ENCODE results near the gene CCDC6.

Gene CCDC6

GRCh38 chr10:59781511-59781910, 124.8 kb downstream of the CCDC6 start:
- Histone ChIP-seq H3K27me3 (ENCODE audit: control insufficient read depth, insufficient read depth, low read length, poor library complexity, severe bottlenecking) (no peaks in the 10 kb centered on the region), H3K27ac (ENCODE audit: insufficient read depth, low read depth, low read length, poor library complexity, severe bottlenecking) (no peak overlapping the region), H3K36me3 (ENCODE audit: control insufficient read depth, insufficient read depth, low read length) (no peaks in the 10 kb centered on the region), H3K9me3 (ENCODE audit: control insufficient read depth, low read length) (no peaks in the 10 kb centered on the region), H3K4me3 (ENCODE audit: insufficient read depth, low read depth, low read length) (no peak overlapping the region), H3K4me1 (ENCODE audit: control insufficient read depth, insufficient read depth, low read length) (no peaks in the 10 kb centered on the region)
- 83 to 90% methylated on average over 8 of the region's 8 CpGs for WGBS, 2 experiments

DNA sequence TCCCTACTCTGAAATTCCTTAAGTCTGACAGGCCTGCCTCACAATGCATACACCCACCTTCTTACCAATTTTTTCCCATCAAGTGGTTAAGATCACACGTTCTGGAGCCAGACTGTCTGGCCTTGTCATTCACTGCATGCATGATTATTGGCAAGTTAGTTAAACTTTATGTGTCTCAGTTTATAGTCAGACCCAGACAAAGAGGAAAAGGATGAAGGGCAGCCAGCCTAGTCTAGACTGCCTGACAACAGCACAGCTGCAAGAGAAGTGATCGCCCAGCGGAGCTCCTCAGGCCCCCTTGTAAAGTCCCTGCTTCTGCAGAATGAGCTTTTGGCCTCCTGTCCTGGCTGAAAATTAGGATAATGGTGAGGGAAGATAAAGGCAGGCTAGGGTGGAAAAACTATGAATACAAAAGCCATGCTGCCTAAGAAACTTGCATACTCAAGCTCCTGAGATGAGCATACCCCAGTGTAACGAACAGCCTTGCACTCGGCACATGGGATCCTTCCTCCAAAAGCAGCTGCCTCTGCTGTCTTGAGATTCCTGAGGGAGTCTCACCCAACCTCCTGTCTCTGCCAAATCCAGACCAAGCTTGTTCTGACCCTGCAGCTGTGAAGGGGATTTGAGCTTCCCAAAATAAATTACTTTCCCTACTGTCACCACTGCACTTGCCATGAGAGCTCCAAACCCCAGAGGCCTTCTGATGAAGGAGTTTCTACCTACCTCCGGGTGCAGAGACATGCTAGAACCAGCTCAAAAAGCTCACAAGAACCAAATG, 126.4 kb downstream of the CCDC6 start:
- H3K9me3 ChIP-seq (ENCODE audit: control insufficient read depth, low read length) = no peaks in the 10 kb centered on the region
- H3K4me3 ChIP-seq (ENCODE audit: insufficient read depth, low read depth, low read length) = no peak overlapping the region
- H3K4me1 ChIP-seq (ENCODE audit: control insufficient read depth, insufficient read depth, low read length) = no peaks in the 10 kb centered on the region
- 93 to 94% methylated on average over 6 of the region's 6 CpGs for WGBS, 2 experiments
- H3K27ac ChIP-seq (ENCODE audit: insufficient read depth, low read depth, low read length, poor library complexity, severe bottlenecking) = no peak overlapping the region
- H3K36me3 ChIP-seq (ENCODE audit: control insufficient read depth, insufficient read depth, low read length) = no peaks in the 10 kb centered on the region
- H3K27me3 ChIP-seq (ENCODE audit: control insufficient read depth, insufficient read depth, low read length, poor library complexity, severe bottlenecking) = no peaks in the 10 kb centered on the region

- 90 to 93% methylated on average over 6 of the region's 6 CpGs for WGBS, 2 experiments
- Histone ChIP-seq H3K4me1 (ENCODE audit: control insufficient read depth, insufficient read depth, low read length) (no peaks in the 10 kb centered on the region), H3K9me3 (ENCODE audit: control insufficient read depth, low read length) (no peaks in the 10 kb centered on the region), H3K36me3 (ENCODE audit: control insufficient read depth, insufficient read depth, low read length) (no peaks in the 10 kb centered on the region), H3K27ac (ENCODE audit: insufficient read depth, low read depth, low read length, poor library complexity, severe bottlenecking) (no peak overlapping the region), H3K4me3 (ENCODE audit: insufficient read depth, low read depth, low read length) (no peak overlapping the region), H3K27me3 (ENCODE audit: control insufficient read depth, insufficient read depth, low read length, poor library complexity, severe bottlenecking) (no peaks in the 10 kb centered on the region)
These were observed 131.9 kb downstream of the CCDC6 start for GRCh38 chr10:59774451-59774850.

GRCh38 chr10:59773088-59773487, 133.3 kb downstream of the CCDC6 start:
- Histone ChIP-seq H3K4me3 (ENCODE audit: insufficient read depth, low read depth, low read length) (no peak overlapping the region), H3K9me3 (ENCODE audit: control insufficient read depth, low read length) (no peaks in the 10 kb centered on the region), H3K27ac (ENCODE audit: insufficient read depth, low read depth, low read length, poor library complexity, severe bottlenecking) (no peak overlapping the region), H3K4me1 (ENCODE audit: control insufficient read depth, insufficient read depth, low read length) (no peaks in the 10 kb centered on the region), H3K36me3 (ENCODE audit: control insufficient read depth, insufficient read depth, low read length) (no peaks in the 10 kb centered on the region), H3K27me3 (ENCODE audit: control insufficient read depth, insufficient read depth, low read length, poor library complexity, severe bottlenecking) (no peaks in the 10 kb centered on the region)
- 92 to 97% methylated on average over 2 of the region's 2 CpGs for WGBS, 2 experiments

GRCh38 chr10:59771162-59771807, 135.1 kb downstream of the CCDC6 start:
- no peak overlapping the region for H3K4me3 ChIP-seq (ENCODE audit: insufficient read depth, low read depth, low read length)
- 85 to 90% methylated on average over 7 of the region's 7 CpGs for WGBS, 2 experiments

DNA sequence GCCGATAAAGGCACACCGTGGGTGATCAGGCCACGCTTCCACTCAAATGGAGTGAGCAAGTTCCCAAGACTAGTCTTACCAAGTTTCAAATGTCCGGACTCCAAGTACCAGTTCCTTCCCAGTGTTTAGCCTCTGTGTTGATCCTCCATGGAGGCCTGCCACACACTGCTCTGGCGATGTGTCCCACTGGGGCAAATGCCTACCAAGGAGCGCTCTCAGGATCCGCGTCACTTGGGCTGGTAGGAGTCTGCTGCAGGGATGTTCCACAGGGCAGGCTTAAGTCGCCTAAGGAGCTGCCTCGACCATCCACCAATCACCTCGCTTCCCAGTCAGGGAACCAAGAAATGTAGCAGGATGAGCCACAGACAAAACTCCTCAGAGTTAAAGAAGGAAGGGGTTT, 135.7 kb downstream of the CCDC6 start:
- WGBS, 2 experiments = 96 to 97% methylated on average over 11 of the region's 11 CpGs
- H3K4me1 ChIP-seq (ENCODE audit: control insufficient read depth, insufficient read depth, low read length) = no peaks in the 10 kb centered on the region
- H3K27ac ChIP-seq (ENCODE audit: insufficient read depth, low read depth, low read length, poor library complexity, severe bottlenecking) = no peak overlapping the region
- no peaks in the 10 kb centered on the region for H3K9me3 ChIP-seq (ENCODE audit: control insufficient read depth, low read length)
- H3K27me3 ChIP-seq (ENCODE audit: control insufficient read depth, insufficient read depth, low read length, poor library complexity, severe bottlenecking) = no peaks in the 10 kb centered on the region
- H3K4me3 ChIP-seq (ENCODE audit: insufficient read depth, low read depth, low read length) = no peak overlapping the region
- no peaks in the 10 kb centered on the region for H3K36me3 ChIP-seq (ENCODE audit: control insufficient read depth, insufficient read depth, low read length)

More at GRCh38 chr10:59771162-59771807, 135.1 kb downstream of the CCDC6 start:
- no peaks in the 10 kb centered on the region for H3K4me1 ChIP-seq (ENCODE audit: control insufficient read depth, insufficient read depth, low read length)
- no peaks in the 10 kb centered on the region for H3K9me3 ChIP-seq (ENCODE audit: control insufficient read depth, low read length)
- H3K36me3 ChIP-seq (ENCODE audit: control insufficient read depth, insufficient read depth, low read length) = no peaks in the 10 kb centered on the region
- no peak overlapping the region for H3K27ac ChIP-seq (ENCODE audit: insufficient read depth, low read depth, low read length, poor library complexity, severe bottlenecking)
- H3K27me3 ChIP-seq (ENCODE audit: control insufficient read depth, insufficient read depth, low read length, poor library complexity, severe bottlenecking) = no peaks in the 10 kb centered on the region

- Histone ChIP-seq H3K9me3 (ENCODE audit: control insufficient read depth, low read length) (no peaks in the 10 kb centered on the region), H3K4me1 (ENCODE audit: control insufficient read depth, insufficient read depth, low read length) (no peaks in the 10 kb centered on the region), H3K27ac (ENCODE audit: insufficient read depth, low read depth, low read length, poor library complexity, severe bottlenecking) (no peak overlapping the region), H3K36me3 (ENCODE audit: control insufficient read depth, insufficient read depth, low read length) (no peaks in the 10 kb centered on the region), H3K4me3 (ENCODE audit: insufficient read depth, low read depth, low read length) (no peak overlapping the region), H3K27me3 (ENCODE audit: control insufficient read depth, insufficient read depth, low read length, poor library complexity, severe bottlenecking) (no peaks in the 10 kb centered on the region)
- WGBS, 2 experiments = 52 to 59% methylated on average over 2 of the region's 2 CpGs
These were observed 143.9 kb downstream of the CCDC6 start for GRCh38 chr10:59762505-59762904.

DNA sequence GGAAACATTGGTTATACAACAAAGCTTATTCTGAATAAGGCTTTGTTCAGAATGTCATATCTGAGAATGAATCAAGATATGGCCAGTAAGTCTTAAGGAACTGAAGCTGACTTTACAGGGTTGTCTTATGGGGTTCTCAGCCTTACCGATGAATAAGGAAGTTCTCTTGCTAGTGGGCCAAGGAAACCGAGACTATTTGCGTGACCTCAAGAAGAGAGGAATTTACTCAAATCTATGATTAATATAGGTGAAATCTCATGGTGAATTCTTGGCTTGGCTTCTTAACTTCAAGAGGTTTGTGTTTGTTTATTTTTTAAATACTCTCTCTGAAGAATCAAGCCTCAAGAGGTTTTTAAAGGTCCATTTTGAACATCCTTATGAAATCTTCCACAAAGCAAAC, 148.4 kb downstream of the CCDC6 start:
- no peaks in the 10 kb centered on the region for H3K27me3 ChIP-seq (ENCODE audit: control insufficient read depth, insufficient read depth, low read length, poor library complexity, severe bottlenecking)
- no peaks in the 10 kb centered on the region for H3K36me3 ChIP-seq (ENCODE audit: control insufficient read depth, insufficient read depth, low read length)
- H3K9me3 ChIP-seq (ENCODE audit: control insufficient read depth, low read length) = no peaks in the 10 kb centered on the region
- WGBS, 2 experiments = 94 to 97% methylated on average over 3 of the region's 3 CpGs
- no peak overlapping the region for H3K4me3 ChIP-seq (ENCODE audit: insufficient read depth, low read depth, low read length)
- H3K4me1 ChIP-seq (ENCODE audit: control insufficient read depth, insufficient read depth, low read length) = no peaks in the 10 kb centered on the region
- H3K27ac ChIP-seq (ENCODE audit: insufficient read depth, low read depth, low read length, poor library complexity, severe bottlenecking) = no peak overlapping the region

DNA sequence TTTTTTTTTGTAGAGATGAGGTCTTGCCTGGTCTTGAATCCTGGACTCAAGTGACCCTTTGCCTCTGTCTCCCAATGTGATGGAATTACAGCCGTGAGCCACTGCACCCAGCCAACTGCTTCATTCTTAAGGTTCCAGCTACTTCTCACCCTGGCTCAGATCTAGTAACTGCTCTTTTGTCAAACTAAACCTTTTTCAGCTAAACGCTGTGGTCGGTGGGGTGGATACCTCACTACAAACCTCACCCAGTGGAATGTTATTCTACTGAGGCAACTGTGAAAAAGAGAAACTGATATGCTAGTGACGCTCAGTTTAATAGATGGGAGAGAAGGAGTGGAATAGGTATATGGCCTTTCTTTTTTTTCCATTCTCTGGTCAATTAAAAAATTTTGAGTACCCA, 151.4 kb downstream of the CCDC6 start:
- Histone ChIP-seq H3K9me3 (ENCODE audit: control insufficient read depth, low read length) (no peaks in the 10 kb centered on the region), H3K27me3 (ENCODE audit: control insufficient read depth, insufficient read depth, low read length, poor library complexity, severe bottlenecking) (no peaks in the 10 kb centered on the region), H3K36me3 (ENCODE audit: control insufficient read depth, insufficient read depth, low read length) (no peaks in the 10 kb centered on the region), H3K4me1 (ENCODE audit: control insufficient read depth, insufficient read depth, low read length) (no peaks in the 10 kb centered on the region), H3K4me3 (ENCODE audit: insufficient read depth, low read depth, low read length) (no peak overlapping the region), H3K27ac (ENCODE audit: insufficient read depth, low read depth, low read length, poor library complexity, severe bottlenecking) (no peak overlapping the region)
- WGBS, 2 experiments = 94 to 95% methylated on average over 4 of the region's 4 CpGs

GRCh38 chr10:59753267-59753666, 153.1 kb downstream of the CCDC6 start, which contains the start of gene MRLN:
Gene MRLN, minus strand, starts transcription at chr10:59753455.
- Histone ChIP-seq H3K36me3 (ENCODE audit: control insufficient read depth, insufficient read depth, low read length) (no peaks in the 10 kb centered on the region), H3K4me1 (ENCODE audit: control insufficient read depth, insufficient read depth, low read length) (no peaks in the 10 kb centered on the region), H3K27me3 (ENCODE audit: control insufficient read depth, insufficient read depth, low read length, poor library complexity, severe bottlenecking) (no peaks in the 10 kb centered on the region), H3K9me3 (ENCODE audit: control insufficient read depth, low read length) (no peaks in the 10 kb centered on the region), H3K4me3 (ENCODE audit: insufficient read depth, low read depth, low read length) (no peak within 1 kb of the TSS), H3K27ac (ENCODE audit: insufficient read depth, low read depth, low read length, poor library complexity, severe bottlenecking) (no peak within 1 kb of the TSS)
- 76 to 86% methylated on average over 3 of the region's 3 CpGs for WGBS, 2 experiments
